OCI-LY3 (cell line): Measurements from ENCODE around the gene ANXA5.

ENCODE experiments used
- H2AFZ ChIP-seq: fragments of 200-600, 300-600 bp; shearing (Covaris generic); 2 replicates; pipeline ENCODE4 v1.6.0; 2014; ENCODE audit warnings: antibody characterized with exemption, low read depth, low read length
- H3K27ac ChIP-seq: fragments of 200-600, 300-600 bp; sonication (generic); 2 replicates; pipeline ENCODE4 v1.5.1; 2014; ENCODE audit warnings: mild to moderate bottlenecking, low read length, moderate library complexity, mixed read lengths
- H3K27me3 ChIP-seq: fragments of 200-600, 300-600 bp; sonication (generic); 2 replicates; pipeline ENCODE4 v1.6.1; 2014; ENCODE audit warnings: low read depth, low read length, mixed read lengths
- H3K36me3 ChIP-seq: fragments of 200-600, 300-600 bp; sonication (generic); replicated peaks from 2 replicates; pipeline ENCODE3; 2014; ENCODE audit warnings: low read depth, low read length, mixed read lengths
- H3K4me1 ChIP-seq: fragments of 300-600, 200-600 bp; sonication (generic); 2 replicates; pipeline ENCODE4 v1.6.1; 2014; ENCODE audit warnings: low read length, mixed read lengths
- H3K4me2 ChIP-seq: fragments of 200-600, 300-600 bp; sonication (generic); 2 replicates; pipeline ENCODE4 v1.6.1; 2014; ENCODE audit warnings: low read length, mixed read lengths
- H3K4me3 ChIP-seq: fragments of 300-600, 200-600 bp; sonication (generic); 2 replicates; pipeline ENCODE4 v1.5.1; 2014; ENCODE audit warnings: antibody characterized with exemption, mild to moderate bottlenecking, low read length, moderate library complexity
- H3K79me2 ChIP-seq: fragments of 300-600, 200-600 bp; shearing (Covaris generic); 2 replicates; pipeline ENCODE4 v1.6.1; 2014; ENCODE audit warnings: mild to moderate bottlenecking, low read length, mixed read lengths
- H3K9ac ChIP-seq: fragments of 300-600, 200-600 bp; shearing (Covaris generic); 2 replicates; pipeline ENCODE4 v1.6.0; 2014; ENCODE audit warnings: mild to moderate bottlenecking, low read length, moderate library complexity
- H3K9me3 ChIP-seq: fragments of 200-600, 300-600 bp; shearing (Covaris generic); 2 replicates; pipeline ENCODE4 v1.6.1; 2014; ENCODE audit warnings: low read length, mixed read lengths; ENCODE audit not compliant: insufficient read depth
- H4K20me1 ChIP-seq: fragments of 200-600, 300-600 bp; sonication (generic); 2 replicates; pipeline ENCODE4 v1.6.1; 2016; ENCODE audit warnings: low read length, mixed read lengths; ENCODE audit not compliant: insufficient read depth
- CTCF ChIP-seq: fragments of 200-600, 300-600 bp; sonication (generic); IDR thresholded peaks from 2 replicates; pipeline ENCODE4 v1.5.1; 2014; ENCODE audit warnings: antibody characterized with exemption, low read length, low read depth
- EZH2phosphoT487 ChIP-seq: fragments of 200-600 bp; shearing (Covaris generic); IDR thresholded peaks from 2 replicates; pipeline ENCODE4 v1.6.1; 2018; ENCODE audit warnings: antibody characterized with exemption, mixed run types, low read depth

ANXA5 gene

GRCh38 chr4:121684561-121684960, 12.2 kb downstream of the ANXA5 start:
- peaks cover 24% of the 10 kb centered on the region for H3K79me2 ChIP-seq
- no peaks in the 10 kb centered on the region for H3K4me1 ChIP-seq
- peaks cover 38% of the 10 kb centered on the region for H4K20me1 ChIP-seq
- H3K9me3 ChIP-seq: no peaks in the 10 kb centered on the region
- no peak overlapping the region for H3K9ac ChIP-seq
- H3K27me3 ChIP-seq: no peaks in the 10 kb centered on the region
- peaks cover 59% of the 10 kb centered on the region for H3K36me3 ChIP-seq
- H3K4me2 ChIP-seq: no peak overlapping the region
- H3K27ac ChIP-seq: no peak overlapping the region
- H2AFZ ChIP-seq: no peak overlapping the region
- no peak for TF ChIP-seq CTCF
- no peak for TF ChIP-seq EZH2phosphoT487
- no peak overlapping the region for H3K4me3 ChIP-seq

- Histone ChIP-seq H3K4me2 (no peak overlapping the region), H3K36me3 (peaks cover 60% of the 10 kb centered on the region), H3K9ac (no peak overlapping the region), H3K4me1 (no peaks in the 10 kb centered on the region), H3K9me3 (no peaks in the 10 kb centered on the region), H3K27ac (no peak overlapping the region), H4K20me1 (peaks cover 33% of the 10 kb centered on the region), H3K4me3 (no peak overlapping the region), H3K27me3 (no peaks in the 10 kb centered on the region), H2AFZ (no peak overlapping the region), H3K79me2 (peaks cover 18% of the 10 kb centered on the region)
- TF ChIP-seq EZH2phosphoT487 (no peak), CTCF (no peak)
Observed at GRCh38 chr4:121684016-121684415, 12.8 kb downstream of the ANXA5 start.

- no peak overlapping the region for H3K9ac ChIP-seq
- no peak overlapping the region for H3K4me2 ChIP-seq
- no peak overlapping the region for H3K4me3 ChIP-seq
- H3K79me2 ChIP-seq: no peaks in the 10 kb centered on the region
- peaks cover 68% of the 10 kb centered on the region for H3K36me3 ChIP-seq
- no peak overlapping the region for H3K27ac ChIP-seq
- no peak for TF ChIP-seq EZH2phosphoT487
- TF ChIP-seq CTCF: no peak
- H2AFZ ChIP-seq: no peak overlapping the region
- peaks cover 11% of the 10 kb centered on the region; the same call in 1 of the 2 replicates for H4K20me1 ChIP-seq
- H3K4me1 ChIP-seq: no peaks in the 10 kb centered on the region
- H3K9me3 ChIP-seq: no peaks in the 10 kb centered on the region
- no peaks in the 10 kb centered on the region for H3K27me3 ChIP-seq
Observed at GRCh38 chr4:121680571-121680970, 16.2 kb downstream of the ANXA5 start.

GRCh38 chr4:121679951-121680350, 16.8 kb downstream of the ANXA5 start:
- H2AFZ ChIP-seq: no peak overlapping the region
- H3K9ac ChIP-seq: no peak overlapping the region
- H3K4me2 ChIP-seq: no peak overlapping the region
- no peaks in the 10 kb centered on the region for H3K79me2 ChIP-seq
- no peak overlapping the region for H3K4me3 ChIP-seq
- no peaks in the 10 kb centered on the region for H3K9me3 ChIP-seq
- H3K4me1 ChIP-seq: no peaks in the 10 kb centered on the region
- no peak overlapping the region for H3K27ac ChIP-seq
- no peaks in the 10 kb centered on the region for H3K27me3 ChIP-seq
- H3K36me3 ChIP-seq: peaks cover 64% of the 10 kb centered on the region
- no peak for TF ChIP-seq EZH2phosphoT487
- TF ChIP-seq CTCF: no peak
- H4K20me1 ChIP-seq: 0 out of 2 replicates have a peak, but pooled peaks cover 11% of the 10 kb centered on the region
